Mucosa of rectum (tissue), 2 donors: ENCODE data around the gene OLIG1.

Source experiments
- H3K27ac ChIP-seq, 2 donors: one replicate each; pipeline ENCODE4 v1.7.0; 2013; ENCODE audit warnings: inconsistent platforms in 2 of 2, low read depth in 2 of 2, low read length in 2 of 2
- H3K27me3 ChIP-seq, 2 donors: one replicate each; pipeline ENCODE4 v1.7.0; 2013; ENCODE audit warnings: low read length in 2 of 2; ENCODE audit not compliant: control insufficient read depth in 2 of 2, insufficient read depth in 2 of 2
- H3K36me3 ChIP-seq, 2 donors: one replicate each; pipeline ENCODE4 v1.7.0; 2013; ENCODE audit warnings: low read length in 2 of 2; ENCODE audit not compliant: control insufficient read depth in 2 of 2, insufficient read depth in 2 of 2
- H3K4me1 ChIP-seq, 2 donors: one replicate each; pipeline ENCODE4 v1.7.0; 2013; ENCODE audit warnings: low read length in 2 of 2, mild to moderate bottlenecking in 1 of 2; ENCODE audit not compliant: control insufficient read depth in 2 of 2, insufficient read depth in 2 of 2
- H3K4me3 ChIP-seq, 2 donors: one replicate each; pipeline ENCODE4 v1.7.0; 2013; ENCODE audit warnings: low read length in 2 of 2
- H3K9ac ChIP-seq, 2 donors: one replicate each; pipeline ENCODE4 v1.7.0; 2013; ENCODE audit warnings: low read length in 2 of 2, low read depth in 1 of 2, mild to moderate bottlenecking in 1 of 2
- H3K9me3 ChIP-seq, 2 donors: one replicate each; pipeline ENCODE4 v1.7.0; 2013; ENCODE audit warnings: low read length in 2 of 2; ENCODE audit not compliant: control insufficient read depth in 2 of 2
- donor health status: healthy.
- donor health status: Normal muscosa, but diverticular disease.

The OLIG1 gene

GRCh38 chr21:33041981-33042380 is 28.0 kb upstream of the OLIG1 start:
- no peaks in the 10 kb centered on the region for H3K9me3 ChIP-seq
- no peak overlapping the region for H3K9ac ChIP-seq
- H3K4me1 ChIP-seq: no peaks in the 10 kb centered on the region
- H3K27me3 ChIP-seq: peaks cover 0 to 3% of the 10 kb centered on the region in 2 donors
- no peak overlapping the region for H3K4me3 ChIP-seq
- H3K27ac ChIP-seq: no peak overlapping the region
- no peaks in the 10 kb centered on the region for H3K36me3 ChIP-seq

- Histone ChIP-seq H3K9me3 (no peaks in the 10 kb centered on the region), H3K4me1 (no peaks in the 10 kb centered on the region), H3K27ac (no peak overlapping the region), H3K27me3 (peaks cover 0 to 3% of the 10 kb centered on the region in 2 donors), H3K9ac (no peak overlapping the region), H3K36me3 (no peaks in the 10 kb centered on the region), H3K4me3 (no peak overlapping the region)
These were observed 27.1 kb upstream of the OLIG1 start for GRCh38 chr21:33042812-33043211.

- no peak overlapping the region for H3K4me3 ChIP-seq
- H3K4me1 ChIP-seq: no peaks in the 10 kb centered on the region
- H3K9me3 ChIP-seq: no peaks in the 10 kb centered on the region
- H3K9ac ChIP-seq: no peak overlapping the region
- H3K27me3 ChIP-seq: peaks cover 0 to 5% of the 10 kb centered on the region in 2 donors
- H3K36me3 ChIP-seq: no peaks in the 10 kb centered on the region
- H3K27ac ChIP-seq: no peak overlapping the region
These were observed 23.5 kb upstream of the OLIG1 start for GRCh38 chr21:33046455-33046854.

GRCh38 chr21:33047231-33047630 is 22.7 kb upstream of the OLIG1 start:
- no peak overlapping the region for H3K4me3 ChIP-seq
- H3K9me3 ChIP-seq: no peaks in the 10 kb centered on the region
- H3K27ac ChIP-seq: no peak overlapping the region
- H3K36me3 ChIP-seq: no peaks in the 10 kb centered on the region
- no peaks in the 10 kb centered on the region for H3K4me1 ChIP-seq
- peaks cover 0 to 5% of the 10 kb centered on the region in 2 donors for H3K27me3 ChIP-seq
- no peak overlapping the region for H3K9ac ChIP-seq

- Histone ChIP-seq H3K36me3 (no peaks in the 10 kb centered on the region), H3K4me3 (no peak overlapping the region), H3K27me3 (peaks cover 2 to 6% of the 10 kb centered on the region in 2 donors), H3K27ac (no peak overlapping the region), H3K4me1 (no peaks in the 10 kb centered on the region), H3K9me3 (no peaks in the 10 kb centered on the region), H3K9ac (no peak overlapping the region)
These were observed 18.0 kb upstream of the OLIG1 start for GRCh38 chr21:33051925-33052324.

- Histone ChIP-seq H3K4me1 (no peaks in the 10 kb centered on the region), H3K9me3 (no peaks in the 10 kb centered on the region), H3K27me3 (peaks cover 0 to 6% of the 10 kb centered on the region in 2 donors), H3K27ac (no peak overlapping the region), H3K9ac (no peak overlapping the region), H3K4me3 (no peak overlapping the region), H3K36me3 (no peaks in the 10 kb centered on the region)
These were observed 16.0 kb upstream of the OLIG1 start for GRCh38 chr21:33053951-33054350.

- Histone ChIP-seq H3K27ac (no peak overlapping the region), H3K9me3 (no peaks in the 10 kb centered on the region), H3K4me1 (no peaks in the 10 kb centered on the region), H3K36me3 (no peaks in the 10 kb centered on the region), H3K27me3 (peaks cover 0 to 6% of the 10 kb centered on the region in 2 donors), H3K4me3 (no peak overlapping the region), H3K9ac (no peak overlapping the region)
These were observed 13.9 kb upstream of the OLIG1 start for GRCh38 chr21:33055991-33056390.

GRCh38 chr21:33057385-33057940 is 12.5 kb upstream of the OLIG1 start:
- no peak overlapping the region for H3K4me3 ChIP-seq
- peaks cover 0 to 6% of the 10 kb centered on the region in 2 donors for H3K27me3 ChIP-seq
- no peaks in the 10 kb centered on the region for H3K9me3 ChIP-seq
- H3K36me3 ChIP-seq: no peaks in the 10 kb centered on the region
- H3K27ac ChIP-seq: no peak overlapping the region
- H3K4me1 ChIP-seq: no peaks in the 10 kb centered on the region
- H3K9ac ChIP-seq: no peak overlapping the region

- Histone ChIP-seq H3K9me3 (no peaks in the 10 kb centered on the region), H3K36me3 (no peaks in the 10 kb centered on the region), H3K9ac (no peak overlapping the region), H3K27ac (no peak overlapping the region), H3K4me1 (no peaks in the 10 kb centered on the region), H3K27me3 (peaks cover 3 to 6% of the 10 kb centered on the region in 2 donors), H3K4me3 (no peak overlapping the region)
These were observed 11.4 kb upstream of the OLIG1 start for GRCh38 chr21:33058527-33058926.

- Histone ChIP-seq H3K36me3 (no peaks in the 10 kb centered on the region), H3K9ac (no peak overlapping the region), H3K4me1 (no peaks in the 10 kb centered on the region), H3K9me3 (no peaks in the 10 kb centered on the region), H3K4me3 (no peak overlapping the region), H3K27ac (no peak overlapping the region), H3K27me3 (peaks cover 5 to 6% of the 10 kb centered on the region in 2 donors)
These were observed 11.0 kb upstream of the OLIG1 start for GRCh38 chr21:33058957-33059356.
